ENCODE results near the gene WIPF3. TPM values are rescaled to one million over a fixed set of nuclear protein-coding genes. Genes with fewer than 3 reads are reported as not detected.
"Not testable (repeated sequence)": the region's sequence is repeated elsewhere in the genome, so short reads cannot be mapped to it uniquely, and the experiment has no call there.

The WIPF3 gene
- polyA plus RNA-seq, 4 donors, result 5.2 to 6.0 (median 5.3) TPM

- DNase-seq (ENCODE audit: low read depth in 4 of 4, low spot score in 3 of 4), result no peak
These were observed 140.3 kb downstream of the WIPF3 start for GRCh38 chr7:29946428-29947186.

- no peak for DNase-seq (ENCODE audit: low read depth in 4 of 4, low spot score in 3 of 4)
These were observed 142.3 kb downstream of the WIPF3 start for GRCh38 chr7:29948587-29948986.

GRCh38 chr7:29950480-29950879 is 144.2 kb downstream of the WIPF3 start:
- no peak for DNase-seq (ENCODE audit: low read depth in 4 of 4, low spot score in 3 of 4)

GRCh38 chr7:29951206-29951605 is 144.9 kb downstream of the WIPF3 start:
- DNase-seq (ENCODE audit: low read depth in 4 of 4, low spot score in 3 of 4), result no peak

GRCh38 chr7:29953726-29954347 is 147.5 kb downstream of the WIPF3 start:
- DNase-seq (ENCODE audit: low read depth in 4 of 4, low spot score in 3 of 4), result no peak

- no peak for DNase-seq (ENCODE audit: low read depth in 4 of 4, low spot score in 3 of 4)
These were observed 148.9 kb downstream of the WIPF3 start for GRCh38 chr7:29955075-29955792.

GRCh38 chr7:29955799-29956486 is 149.6 kb downstream of the WIPF3 start:
- no peak for DNase-seq (ENCODE audit: low read depth in 4 of 4, low spot score in 3 of 4)

GRCh38 chr7:29956487-29956836 is 150.2 kb downstream of the WIPF3 start:
- DNase-seq (ENCODE audit: low read depth in 4 of 4, low spot score in 3 of 4), result no peak

GRCh38 chr7:29957521-29958310 is 151.4 kb downstream of the WIPF3 start:
- DNase-seq (ENCODE audit: low read depth in 4 of 4, low spot score in 3 of 4), result no peak

GRCh38 chr7:29958667-29959358 is 152.5 kb downstream of the WIPF3 start:
- no peak for DNase-seq (ENCODE audit: low read depth in 4 of 4, low spot score in 3 of 4)

GRCh38 chr7:29961611-29962010 is 155.3 kb downstream of the WIPF3 start:
- not testable (repeated sequence) for DNase-seq (ENCODE audit: low read depth in 4 of 4, low spot score in 3 of 4)

GRCh38 chr7:29962035-29962434 is 155.7 kb downstream of the WIPF3 start:
- DNase-seq (ENCODE audit: low read depth in 4 of 4, low spot score in 3 of 4), result no peak

- no peak for DNase-seq (ENCODE audit: low read depth in 4 of 4, low spot score in 3 of 4)
These were observed 158.7 kb downstream of the WIPF3 start for GRCh38 chr7:29965030-29965429.

Other genes starting within 250 kb of the WIPF3 start
- 10 to 100 TPM in 1 of 4 donors, 1 to 10 TPM in 3; 4.2 to 10.9 (median 6.3) TPM for gene PRR15, start 242.7 kb upstream of the WIPF3 start, polyA plus RNA-seq (ENCODE audit: insufficient read length in 4 of 4)
- gene SCRN1, start 183.3 kb downstream of the WIPF3 start, polyA plus RNA-seq (ENCODE audit: insufficient read length in 4 of 4), result 10 to 100 TPM; 60.7 to 71.0 (median 67.1) TPM
- gene FKBP14, start 220.2 kb downstream of the WIPF3 start, polyA plus RNA-seq (ENCODE audit: insufficient read length in 4 of 4), result 10 to 100 TPM; 21.6 to 25.5 (median 23.3) TPM
- 10 to 100 TPM; 16.5 to 19.4 (median 18.0) TPM for gene PLEKHA8, start 221.9 kb downstream of the WIPF3 start, polyA plus RNA-seq (ENCODE audit: insufficient read length in 4 of 4)